Measurements from ENCODE around the gene FBXL7. TPM values are rescaled to one million over a fixed set of nuclear protein-coding genes. Genes with fewer than 3 reads are reported as not detected.

FBXL7 gene
- total RNA-seq, 2 experiments from 2014 or later = not detected

DNA sequence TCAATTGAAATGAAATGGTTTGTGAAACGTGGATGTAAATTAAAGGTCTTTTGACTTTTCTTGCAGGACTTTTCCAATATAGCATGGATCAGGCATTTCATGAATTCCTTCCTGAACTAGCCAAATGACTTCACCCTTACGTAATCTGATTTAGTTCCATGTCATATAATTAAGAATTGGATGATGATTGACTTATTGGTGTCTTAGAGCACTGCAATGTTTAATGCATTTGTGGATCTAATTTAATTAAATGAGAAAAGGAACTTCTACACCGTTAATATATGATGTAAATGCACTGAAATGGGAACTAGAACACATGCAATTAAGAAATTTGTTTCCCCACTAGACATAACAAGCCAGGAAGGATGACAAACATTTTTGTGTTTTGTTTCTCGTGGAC, 228.8 kb downstream of the FBXL7 start:
- no peak overlapping the region for H3K27ac ChIP-seq (ENCODE audit: low read depth, low read length, poor library complexity, severe bottlenecking)
- no peak overlapping the region for H2AFZ ChIP-seq (ENCODE audit: low read length)
- no peaks in the 10 kb centered on the region for H4K20me1 ChIP-seq (ENCODE audit: insufficient read depth, low read length)
- no peaks in the 10 kb centered on the region for H3K9me2 ChIP-seq (ENCODE audit: insufficient read depth, low read length)
- H3K4me2 ChIP-seq (ENCODE audit: low read length) = no peak overlapping the region
- no peaks in the 10 kb centered on the region; the same call in 1 of the 2 replicates for H3K9me3 ChIP-seq (ENCODE audit: low read length)
- H3K4me3 ChIP-seq (ENCODE audit: low read depth, low read length, poor library complexity, severe bottlenecking) = no peak overlapping the region
- CTCF ChIA-PET (ENCODE audit: unreplicated experiment) = no interaction called here
- TF ChIP-seq EZH2phosphoT487 (IDR thresholded peaks at IDR 0.05; ENCODE audit: borderline replicate concordance, low read depth, low read length) = no peak
- TF ChIP-seq, protein P1, sequence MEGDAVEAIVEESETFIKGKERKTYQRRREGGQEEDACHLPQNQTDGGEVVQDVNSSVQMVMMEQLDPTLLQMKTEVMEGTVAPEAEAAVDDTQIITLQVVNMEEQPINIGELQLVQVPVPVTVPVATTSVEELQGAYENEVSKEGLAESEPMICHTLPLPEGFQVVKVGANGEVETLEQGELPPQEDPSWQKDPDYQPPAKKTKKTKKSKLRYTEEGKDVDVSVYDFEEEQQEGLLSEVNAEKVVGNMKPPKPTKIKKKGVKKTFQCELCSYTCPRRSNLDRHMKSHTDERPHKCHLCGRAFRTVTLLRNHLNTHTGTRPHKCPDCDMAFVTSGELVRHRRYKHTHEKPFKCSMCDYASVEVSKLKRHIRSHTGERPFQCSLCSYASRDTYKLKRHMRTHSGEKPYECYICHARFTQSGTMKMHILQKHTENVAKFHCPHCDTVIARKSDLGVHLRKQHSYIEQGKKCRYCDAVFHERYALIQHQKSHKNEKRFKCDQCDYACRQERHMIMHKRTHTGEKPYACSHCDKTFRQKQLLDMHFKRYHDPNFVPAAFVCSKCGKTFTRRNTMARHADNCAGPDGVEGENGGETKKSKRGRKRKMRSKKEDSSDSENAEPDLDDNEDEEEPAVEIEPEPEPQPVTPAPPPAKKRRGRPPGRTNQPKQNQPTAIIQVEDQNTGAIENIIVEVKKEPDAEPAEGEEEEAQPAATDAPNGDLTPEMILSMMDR (conservative IDR thresholded peaks at IDR 0.05; ENCODE audit: low read length) = no peak
- no peaks in the 10 kb centered on the region for H3K36me3 ChIP-seq (ENCODE audit: insufficient read depth, low read length)
- POLR2A ChIA-PET = no interaction called here
- no TSS peak for BruUV-seq (replicated peaks)
- H3K79me2 ChIP-seq (ENCODE audit: insufficient read depth, low read depth, low read length) = no peaks in the 10 kb centered on the region
- intact Hi-C loops (cut with micrococcal nuclease; ENCODE audit: unreplicated experiment) = no loop called here
- no peaks in the 10 kb centered on the region for H3K4me1 ChIP-seq (ENCODE audit: insufficient read depth, low read length, poor library complexity, severe bottlenecking)
- no peak for DNase-seq (ENCODE audit: low spot score)

DNA sequence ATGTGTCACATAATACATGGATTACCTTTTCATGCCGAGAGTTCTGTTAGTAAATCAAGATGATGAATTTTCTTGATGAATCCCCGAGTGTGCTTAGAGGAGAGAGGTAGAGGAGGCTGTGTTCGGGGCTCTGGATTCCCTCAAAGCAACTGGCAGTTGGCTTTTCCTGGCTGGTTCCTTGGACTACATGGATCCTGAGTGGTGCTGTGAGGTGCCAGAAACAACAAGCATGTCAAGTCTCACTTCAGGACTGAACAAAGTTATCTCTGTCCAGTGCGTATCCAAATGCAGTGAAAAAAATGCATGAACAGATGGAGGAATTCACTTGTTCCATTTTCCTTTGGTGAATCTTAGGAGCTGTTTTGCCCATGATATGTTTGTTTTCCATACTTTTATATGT, 231.7 kb downstream of the FBXL7 start:
- no peaks in the 10 kb centered on the region for H3K36me3 ChIP-seq (ENCODE audit: insufficient read depth, low read length)
- H3K4me1 ChIP-seq (ENCODE audit: insufficient read depth, low read length, poor library complexity, severe bottlenecking) = no peaks in the 10 kb centered on the region
- no TSS peak for BruUV-seq (replicated peaks)
- H3K27ac ChIP-seq (ENCODE audit: low read depth, low read length, poor library complexity, severe bottlenecking) = no peak overlapping the region
- intact Hi-C loops (cut with micrococcal nuclease; ENCODE audit: unreplicated experiment) = no loop called here
- H3K9me3 ChIP-seq (ENCODE audit: low read length) = no peaks in the 10 kb centered on the region; the same call in 1 of the 2 replicates
- H3K4me2 ChIP-seq (ENCODE audit: low read length) = no peak overlapping the region
- DNase-seq (ENCODE audit: low spot score) = no peak
- POLR2A ChIA-PET = no interaction called here
- H4K20me1 ChIP-seq (ENCODE audit: insufficient read depth, low read length) = no peaks in the 10 kb centered on the region
- no peaks in the 10 kb centered on the region for H3K9me2 ChIP-seq (ENCODE audit: insufficient read depth, low read length)
- no peak overlapping the region for H3K4me3 ChIP-seq (ENCODE audit: low read depth, low read length, poor library complexity, severe bottlenecking)
- H2AFZ ChIP-seq (ENCODE audit: low read length) = no peak overlapping the region
- TF ChIP-seq, protein P1 (conservative IDR thresholded peaks at IDR 0.05; ENCODE audit: low read length) = no peak
- TF ChIP-seq EZH2phosphoT487 (IDR thresholded peaks at IDR 0.05; ENCODE audit: borderline replicate concordance, low read depth, low read length) = no peak
- H3K79me2 ChIP-seq (ENCODE audit: insufficient read depth, low read depth, low read length) = no peaks in the 10 kb centered on the region
- CTCF ChIA-PET (ENCODE audit: unreplicated experiment) = no interaction called here

DNA sequence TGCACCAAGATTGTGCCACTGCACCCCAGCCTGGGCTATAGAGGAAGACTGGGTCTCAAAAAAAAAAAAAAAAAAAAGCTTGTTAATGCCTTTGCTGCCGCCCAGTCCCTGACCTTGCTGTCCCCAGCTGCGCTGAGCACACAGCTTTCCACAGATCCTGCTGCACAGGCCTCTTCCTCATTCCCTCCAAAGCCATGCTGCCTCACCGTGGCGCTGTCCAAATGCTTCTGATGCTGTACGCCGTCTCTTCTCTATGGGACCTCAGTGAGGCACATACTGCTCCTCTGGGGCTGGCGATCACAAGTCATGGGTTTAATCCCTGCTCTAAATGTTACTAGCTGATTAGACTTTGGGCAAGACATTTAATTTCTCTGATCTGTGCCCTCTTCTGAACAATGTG, 234.1 kb downstream of the FBXL7 start:
- no peaks in the 10 kb centered on the region for H3K9me3 ChIP-seq (ENCODE audit: low read length)
- no peaks in the 10 kb centered on the region for H3K79me2 ChIP-seq (ENCODE audit: insufficient read depth, low read depth, low read length)
- no peak overlapping the region for H3K4me3 ChIP-seq (ENCODE audit: low read depth, low read length, poor library complexity, severe bottlenecking)
- TF ChIP-seq EZH2phosphoT487 (IDR thresholded peaks at IDR 0.05; ENCODE audit: borderline replicate concordance, low read depth, low read length) = no peak
- TF ChIP-seq, protein P1 (conservative IDR thresholded peaks at IDR 0.05; ENCODE audit: low read length) = no peak
- ChIA-PET CTCF (ENCODE audit: unreplicated experiment) (no interaction called here), POLR2A (no interaction called here)
- no TSS peak for BruUV-seq (replicated peaks)
- H3K9me2 ChIP-seq (ENCODE audit: insufficient read depth, low read length) = no peaks in the 10 kb centered on the region
- DNase-seq (ENCODE audit: low spot score) = no peak
- H3K4me2 ChIP-seq (ENCODE audit: low read length) = no peak overlapping the region
- H4K20me1 ChIP-seq (ENCODE audit: insufficient read depth, low read length) = no peaks in the 10 kb centered on the region
- H3K27ac ChIP-seq (ENCODE audit: low read depth, low read length, poor library complexity, severe bottlenecking) = no peak overlapping the region
- intact Hi-C loops (cut with micrococcal nuclease; ENCODE audit: unreplicated experiment) = no loop called here
- H3K4me1 ChIP-seq (ENCODE audit: insufficient read depth, low read length, poor library complexity, severe bottlenecking) = no peaks in the 10 kb centered on the region
- H2AFZ ChIP-seq (ENCODE audit: low read length) = no peak overlapping the region
- no peaks in the 10 kb centered on the region for H3K36me3 ChIP-seq (ENCODE audit: insufficient read depth, low read length)
